Memory B cell (primary cell): ENCODE results near the gene TMCC3.
"Not testable (repeated sequence)": the region's sequence is repeated elsewhere in the genome, so short reads cannot be mapped to it uniquely, and the experiment has no call there.

Experiments
- ATAC-seq: fragments of 150-1000 bp; cut with Tn5 transposase; 2 replicates; pipeline ENCODE4 v1.10.0; 2021; ENCODE audit warnings: low read depth, mild to moderate bottlenecking, moderate library complexity
- DNase-seq, 2 donors: peaks; one replicate each; pipeline ENCODE4 v3.0.0; 2022; ENCODE audit warnings: low spot score in 2 of 2
- H3K27ac Mint-ChIP-seq: one replicate; pipeline ENCODE4 v1.8.0; 2022; ENCODE audit warnings: mild to moderate bottlenecking, moderate library complexity, mixed read lengths
- H3K27me3 Mint-ChIP-seq: one replicate; pipeline ENCODE4 v1.8.0; 2022; ENCODE audit warnings: mixed read lengths
- H3K36me3 Mint-ChIP-seq: one replicate; pipeline ENCODE4 v1.8.0; 2022; ENCODE audit warnings: mild to moderate bottlenecking, mixed read lengths
- H3K4me1 Mint-ChIP-seq: one replicate; pipeline ENCODE4 v1.8.0; 2022; ENCODE audit warnings: mixed read lengths
- H3K4me3 Mint-ChIP-seq: one replicate; pipeline ENCODE4 v1.8.0; 2022; ENCODE audit warnings: mild to moderate bottlenecking, moderate library complexity, mixed read lengths
- H3K9me3 Mint-ChIP-seq: one replicate; pipeline ENCODE4 v1.8.0; 2022; ENCODE audit warnings: mixed read lengths

Gene TMCC3

DNA sequence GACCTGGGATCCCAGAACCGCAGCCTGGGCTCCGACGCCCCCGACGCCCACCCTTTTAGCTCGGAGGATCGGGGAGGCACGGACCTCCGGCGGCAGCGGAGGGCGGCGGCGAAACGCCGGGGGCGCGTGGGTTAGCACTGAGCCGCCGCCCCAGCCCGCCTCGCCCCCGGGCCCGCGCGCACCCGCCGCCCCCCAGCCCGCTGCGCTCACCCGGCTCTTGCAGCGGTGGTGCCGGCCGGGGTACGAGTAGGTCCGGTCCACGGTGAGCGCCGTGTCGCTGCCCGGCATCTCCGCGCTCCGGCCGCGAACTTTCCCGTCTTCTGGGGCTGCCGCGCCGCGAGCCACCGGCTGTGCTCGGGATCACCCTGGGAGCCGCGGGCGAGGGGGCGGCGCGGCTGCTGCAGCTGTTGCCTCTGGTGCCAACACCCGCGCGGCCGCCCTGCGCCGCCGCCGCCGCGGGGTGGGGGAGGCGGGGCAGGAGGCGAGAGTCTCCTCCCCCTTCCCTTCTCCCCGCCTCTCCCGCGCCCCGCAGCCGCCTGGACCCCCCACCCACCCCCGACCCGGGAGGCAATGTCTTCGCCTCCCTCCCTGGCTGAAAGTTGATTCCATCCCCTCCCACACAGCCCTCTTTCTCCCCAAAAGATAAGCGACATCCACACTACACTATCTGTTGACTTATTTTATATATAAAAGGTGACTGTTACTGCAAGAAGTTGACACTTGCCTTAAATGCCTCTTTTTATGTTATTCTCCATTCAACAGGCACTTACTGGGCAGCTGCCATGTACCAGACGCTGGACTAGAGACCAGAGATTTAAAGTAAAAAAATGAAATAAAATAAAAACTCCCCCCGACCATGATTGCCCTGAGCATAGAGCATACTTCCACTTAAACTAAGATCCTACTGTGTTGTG lies at the start of gene TMCC3:
Gene TMCC3, minus strand, starts transcription at position 415 of the 914 bp plus-strand sequence. Its CDS starts 127 bp downstream, at position 288.
- H3K4me3 Mint-ChIP-seq, result peak within 1 kb of the TSS; percentile 89
- H3K27ac Mint-ChIP-seq, result peak within 1 kb of the TSS; percentile 51
- H3K27me3 Mint-ChIP-seq, result peaks cover 2% of the 10 kb centered on the region
- H3K4me1 Mint-ChIP-seq, result peaks cover 6% of the 10 kb centered on the region
- ATAC-seq (peak; percentile 80), DNase-seq (peak; percentile 11 to 42)
- peaks cover 7% of the 10 kb centered on the region for H3K36me3 Mint-ChIP-seq
- H3K9me3 Mint-ChIP-seq, result no peaks in the 10 kb centered on the region

GRCh38 chr12:94699801-94700200 lies 49.4 kb upstream of the TMCC3 start:
- no peak for DNase-seq
- Mint-ChIP-seq H3K27ac (peak overlapping the region; percentile 54), H3K4me3 (no peak overlapping the region), H3K4me1 (peaks cover 30% of the 10 kb centered on the region), H3K27me3 (no peaks in the 10 kb centered on the region), H3K36me3 (peaks cover 24% of the 10 kb centered on the region), H3K9me3 (no peaks in the 10 kb centered on the region)
- no peak for ATAC-seq

DNA sequence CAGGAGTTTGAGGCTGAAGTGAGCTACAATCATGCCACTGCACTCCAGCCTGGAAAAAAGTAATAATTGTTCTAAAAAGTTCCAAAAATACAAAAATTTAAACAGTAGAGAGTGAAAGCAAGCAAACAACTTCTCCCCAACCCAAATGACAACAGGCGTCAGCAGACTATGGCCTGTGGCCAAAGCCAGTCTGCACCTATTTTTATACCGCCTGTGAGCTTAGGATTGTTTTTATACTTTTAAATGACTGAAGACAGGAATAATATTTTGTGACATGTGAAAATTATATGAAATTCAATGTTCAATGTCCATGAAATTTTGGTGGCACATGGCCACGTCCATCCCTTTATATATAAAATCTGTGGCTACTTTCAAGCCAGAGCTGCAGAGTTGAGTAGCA lies 48.2 kb upstream of the TMCC3 start:
- Mint-ChIP-seq H3K4me1 (peaks cover 32% of the 10 kb centered on the region), H3K9me3 (no peaks in the 10 kb centered on the region), H3K27me3 (no peaks in the 10 kb centered on the region), H3K36me3 (peaks cover 27% of the 10 kb centered on the region), H3K27ac (no peak overlapping the region), H3K4me3 (no peak overlapping the region)
- DNase-seq, result no peak
- no peak for ATAC-seq

DNA sequence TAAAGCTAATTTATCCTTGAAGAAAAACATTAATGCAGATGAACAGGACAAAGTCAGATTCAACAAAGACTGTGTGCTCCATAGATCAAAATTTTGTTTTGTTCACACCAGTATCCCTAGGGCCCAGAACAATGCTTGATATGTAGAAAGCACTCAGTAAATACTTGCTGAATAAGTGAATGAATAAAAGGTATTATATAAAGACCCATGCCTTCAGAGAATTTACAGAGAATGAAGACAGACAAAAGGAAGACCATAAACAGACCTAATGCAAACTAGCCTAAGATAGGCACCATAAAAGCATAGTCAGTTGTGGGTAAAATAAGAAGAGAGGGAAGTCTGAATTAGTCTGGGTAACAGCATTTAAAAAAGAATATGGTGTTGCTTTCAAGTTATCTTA lies 47.3 kb upstream of the TMCC3 start:
- H3K27me3 Mint-ChIP-seq, result no peaks in the 10 kb centered on the region
- DNase-seq (no peak), ATAC-seq (no peak)
- peaks cover 27% of the 10 kb centered on the region for H3K36me3 Mint-ChIP-seq
- no peak overlapping the region for H3K27ac Mint-ChIP-seq
- H3K4me3 Mint-ChIP-seq, result no peak overlapping the region
- H3K4me1 Mint-ChIP-seq, result peaks cover 28% of the 10 kb centered on the region
- no peaks in the 10 kb centered on the region for H3K9me3 Mint-ChIP-seq

GRCh38 chr12:94694732-94695131 lies 44.4 kb upstream of the TMCC3 start:
- peaks cover 9% of the 10 kb centered on the region for H3K4me1 Mint-ChIP-seq
- ATAC-seq, result no peak

DNA sequence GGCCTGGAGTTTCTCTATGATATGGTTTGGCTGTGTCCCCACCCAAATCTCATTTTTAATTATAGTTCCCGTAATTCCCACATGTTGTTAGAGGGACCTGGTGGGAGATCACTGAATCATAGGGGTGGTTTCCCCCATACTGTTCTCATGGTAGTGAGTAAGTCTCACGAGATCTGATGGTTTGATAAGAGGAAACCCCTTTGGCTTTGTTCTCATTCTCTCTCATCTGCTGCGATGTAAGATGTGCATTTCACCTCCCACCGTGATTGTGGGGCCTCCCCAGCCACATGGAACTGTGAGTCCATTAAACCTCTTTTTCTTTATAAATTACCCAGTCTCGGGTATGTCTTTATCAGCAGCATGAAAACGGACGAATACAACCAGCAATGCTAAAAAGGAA lies 42.5 kb upstream of the TMCC3 start:
- not testable (repeated sequence) for H3K27me3 Mint-ChIP-seq, H3K9me3 Mint-ChIP-seq, ATAC-seq, DNase-seq, H3K27ac Mint-ChIP-seq, H3K4me3 Mint-ChIP-seq, H3K36me3 Mint-ChIP-seq, H3K4me1 Mint-ChIP-seq

More at GRCh38 chr12:94694732-94695131, 44.4 kb upstream of the TMCC3 start:
- H3K27ac Mint-ChIP-seq, result no peak overlapping the region
- peaks cover 13% of the 10 kb centered on the region for H3K36me3 Mint-ChIP-seq
- H3K27me3 Mint-ChIP-seq, result no peaks in the 10 kb centered on the region
- no peaks in the 10 kb centered on the region for H3K9me3 Mint-ChIP-seq
- DNase-seq, result no peak
- H3K4me3 Mint-ChIP-seq, result no peak overlapping the region

GRCh38 chr12:94690198-94690771 lies 39.9 kb upstream of the TMCC3 start:
- H3K27ac Mint-ChIP-seq, result no peak overlapping the region
- peaks cover 2% of the 10 kb centered on the region for H3K4me1 Mint-ChIP-seq
- ATAC-seq, result no peak
- H3K27me3 Mint-ChIP-seq, result no peaks in the 10 kb centered on the region
- no peaks in the 10 kb centered on the region for H3K9me3 Mint-ChIP-seq
- DNase-seq, result no peak
- peaks cover 3% of the 10 kb centered on the region for H3K36me3 Mint-ChIP-seq
- no peak overlapping the region for H3K4me3 Mint-ChIP-seq

DNA sequence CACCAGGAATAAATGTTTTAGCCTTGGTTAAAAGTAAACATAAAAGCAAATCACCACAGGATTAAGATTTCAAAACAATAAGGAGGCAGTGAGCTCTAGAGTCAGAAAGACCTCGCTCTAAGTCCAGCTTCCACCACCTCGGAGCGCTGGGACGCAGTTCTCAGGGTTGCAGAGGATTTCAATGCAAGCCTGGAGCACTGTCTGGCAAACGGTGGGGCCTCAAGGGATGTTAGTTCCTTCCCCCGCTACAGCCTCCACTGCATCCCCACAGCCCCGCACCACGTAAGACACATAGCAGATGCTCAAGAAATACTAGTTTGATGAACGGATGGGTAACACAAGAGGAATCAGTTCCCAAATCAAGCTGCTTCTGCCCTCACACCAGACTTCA lies 39.3 kb upstream of the TMCC3 start:
- no peak for DNase-seq
- H3K36me3 Mint-ChIP-seq, result peaks cover 2% of the 10 kb centered on the region
- H3K4me1 Mint-ChIP-seq, result peaks cover 2% of the 10 kb centered on the region
- no peaks in the 10 kb centered on the region for H3K27me3 Mint-ChIP-seq
- H3K27ac Mint-ChIP-seq, result no peak overlapping the region
- ATAC-seq, result no peak
- H3K4me3 Mint-ChIP-seq, result no peak overlapping the region
- H3K9me3 Mint-ChIP-seq, result no peaks in the 10 kb centered on the region

- peaks cover under 1% of the 10 kb centered on the region for H3K4me1 Mint-ChIP-seq
- no peaks in the 10 kb centered on the region for H3K27me3 Mint-ChIP-seq
- ATAC-seq (no peak), DNase-seq (no peak)
- no peak overlapping the region for H3K4me3 Mint-ChIP-seq
- H3K36me3 Mint-ChIP-seq, result no peaks in the 10 kb centered on the region
- H3K9me3 Mint-ChIP-seq, result no peaks in the 10 kb centered on the region
- H3K27ac Mint-ChIP-seq, result no peak overlapping the region
Observed at GRCh38 chr12:94689002-94689645, 38.8 kb upstream of the TMCC3 start.

DNA sequence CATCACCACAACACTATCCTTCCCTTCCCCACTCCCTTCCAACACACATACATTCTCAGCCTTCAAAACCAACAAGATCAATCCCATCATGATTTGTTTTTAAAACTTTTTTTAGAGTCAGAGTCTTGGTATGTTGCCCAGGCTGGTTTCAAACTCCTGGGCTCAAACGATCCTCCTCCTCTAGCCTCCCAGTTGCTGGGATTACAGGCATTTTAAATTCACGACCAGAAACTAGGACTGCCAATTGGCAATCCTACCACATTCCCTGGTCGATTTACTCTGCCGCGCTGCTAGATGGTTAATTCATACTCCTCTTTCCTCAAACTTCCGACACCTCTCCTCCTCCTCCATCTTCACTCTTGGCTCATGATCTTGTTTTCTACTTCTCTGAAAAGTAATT lies 37.5 kb upstream of the TMCC3 start:
- Mint-ChIP-seq H3K27ac (no peak overlapping the region), H3K4me3 (no peak overlapping the region), H3K36me3 (no peaks in the 10 kb centered on the region), H3K27me3 (no peaks in the 10 kb centered on the region), H3K9me3 (no peaks in the 10 kb centered on the region), H3K4me1 (peaks cover 5% of the 10 kb centered on the region)
- ATAC-seq (no peak), DNase-seq (no peak)

DNA sequence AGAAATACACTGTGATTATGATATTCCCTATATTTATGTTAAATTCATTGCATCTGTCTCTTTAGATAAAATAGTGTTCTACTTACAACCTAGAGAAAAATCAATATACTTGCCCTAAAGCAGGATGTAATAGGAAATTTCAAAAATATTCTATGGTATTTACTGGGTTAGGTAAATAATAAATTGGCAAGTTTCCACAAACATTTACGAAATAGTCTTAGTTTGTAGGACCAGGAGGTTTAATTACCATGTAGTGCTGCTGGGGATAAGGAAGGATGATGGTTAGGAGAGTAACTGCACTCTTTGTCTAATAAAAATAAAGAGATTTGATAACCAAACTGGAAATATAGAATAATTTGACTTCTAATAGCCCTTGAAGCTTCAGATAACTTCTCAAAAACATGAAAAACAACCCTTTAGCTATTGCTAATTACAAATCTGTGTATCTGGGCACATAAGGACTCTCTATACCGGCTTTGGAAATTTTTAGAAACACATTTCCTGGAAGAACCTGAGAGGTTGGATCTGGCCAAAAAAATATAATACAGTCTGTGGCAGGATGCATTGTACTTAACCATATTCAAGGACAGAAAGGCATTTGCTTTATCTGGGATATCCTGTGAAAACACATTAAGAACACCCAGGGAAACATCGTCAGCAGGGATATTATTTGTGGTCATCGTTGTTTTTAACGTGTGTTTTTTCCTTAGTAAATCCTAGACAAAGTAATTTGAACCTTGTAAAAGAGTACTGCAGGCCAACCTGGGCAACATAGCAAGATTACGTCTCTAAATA lies 36.7 kb upstream of the TMCC3 start:
- ATAC-seq (no peak), DNase-seq (no peak)
- H3K27me3 Mint-ChIP-seq, result no peaks in the 10 kb centered on the region
- no peaks in the 10 kb centered on the region for H3K9me3 Mint-ChIP-seq
- no peaks in the 10 kb centered on the region for H3K36me3 Mint-ChIP-seq
- H3K27ac Mint-ChIP-seq, result no peak overlapping the region
- no peak overlapping the region for H3K4me3 Mint-ChIP-seq
- peaks cover 11% of the 10 kb centered on the region for H3K4me1 Mint-ChIP-seq

GRCh38 chr12:94684416-94685142 lies 34.2 kb upstream of the TMCC3 start:
- H3K4me3 Mint-ChIP-seq, result no peak overlapping the region
- H3K27me3 Mint-ChIP-seq, result no peaks in the 10 kb centered on the region
- peaks cover 12% of the 10 kb centered on the region for H3K4me1 Mint-ChIP-seq
- no peaks in the 10 kb centered on the region for H3K9me3 Mint-ChIP-seq
- DNase-seq, result no peak
- no peak for ATAC-seq
- H3K27ac Mint-ChIP-seq, result no peak overlapping the region
- peaks cover 3% of the 10 kb centered on the region for H3K36me3 Mint-ChIP-seq

- ATAC-seq (no peak), DNase-seq (no peak)
- Mint-ChIP-seq H3K9me3 (no peaks in the 10 kb centered on the region), H3K36me3 (peaks cover 3% of the 10 kb centered on the region), H3K27ac (no peak overlapping the region), H3K4me3 (no peak overlapping the region), H3K4me1 (peaks cover 35% of the 10 kb centered on the region), H3K27me3 (no peaks in the 10 kb centered on the region)
Observed at GRCh38 chr12:94679554-94680195, 29.3 kb upstream of the TMCC3 start.
